GM19025 (cell line): Measurements from ENCODE around the gene CACNA2D3.

Experiments
- ATAC-seq: cut with Tn5 transposase; IDR thresholded peaks from one replicate; pipeline ENCODE4 v1.9.1; 2021; ENCODE audit warnings: mild to moderate bottlenecking, low read depth, moderate library complexity; ENCODE audit not compliant: unreplicated experiment

The CACNA2D3 gene

DNA sequence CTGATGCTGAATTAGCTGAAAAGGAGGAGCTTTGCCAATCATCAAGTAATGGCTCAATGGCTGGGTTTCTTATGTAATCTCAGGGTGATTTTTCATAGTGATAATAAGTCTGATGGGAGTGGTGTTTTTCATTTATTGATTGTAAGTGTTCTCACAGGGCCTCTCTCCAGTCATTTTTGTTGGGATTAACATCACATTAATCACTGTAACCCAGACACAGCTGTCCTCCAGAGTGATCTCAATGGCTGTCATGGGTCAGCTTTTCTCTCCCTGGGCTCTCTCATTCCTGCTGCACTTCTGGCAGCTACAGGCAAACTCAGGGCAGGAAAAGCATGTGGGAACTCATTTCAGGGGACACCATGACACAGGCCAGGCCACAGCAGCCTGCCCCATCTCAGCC, 642.6 kb downstream of the CACNA2D3 start:
- ATAC-seq = no peak

DNA sequence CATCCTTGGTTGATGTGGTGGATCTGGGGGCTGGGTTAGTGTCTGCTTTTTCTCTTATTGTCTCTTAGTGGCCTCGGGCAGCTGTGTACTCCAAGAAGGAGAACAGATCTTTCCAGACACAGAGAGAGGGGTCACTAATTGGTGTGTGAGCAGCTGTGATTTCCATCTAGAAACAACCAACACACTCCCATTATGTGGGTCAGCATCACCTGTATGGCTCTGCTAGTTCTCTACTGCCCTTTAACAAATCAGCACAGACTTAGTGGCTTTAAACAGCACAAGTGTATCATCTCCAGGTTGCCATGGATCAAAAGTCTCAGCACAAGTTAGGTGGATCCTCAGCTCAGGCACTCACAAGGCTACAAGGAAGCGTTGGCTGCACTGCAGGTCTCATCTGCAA, 648.7 kb downstream of the CACNA2D3 start:
- no peak for ATAC-seq

GRCh38 chr3:54772051-54772450, 649.7 kb downstream of the CACNA2D3 start:
- ATAC-seq = no peak

DNA sequence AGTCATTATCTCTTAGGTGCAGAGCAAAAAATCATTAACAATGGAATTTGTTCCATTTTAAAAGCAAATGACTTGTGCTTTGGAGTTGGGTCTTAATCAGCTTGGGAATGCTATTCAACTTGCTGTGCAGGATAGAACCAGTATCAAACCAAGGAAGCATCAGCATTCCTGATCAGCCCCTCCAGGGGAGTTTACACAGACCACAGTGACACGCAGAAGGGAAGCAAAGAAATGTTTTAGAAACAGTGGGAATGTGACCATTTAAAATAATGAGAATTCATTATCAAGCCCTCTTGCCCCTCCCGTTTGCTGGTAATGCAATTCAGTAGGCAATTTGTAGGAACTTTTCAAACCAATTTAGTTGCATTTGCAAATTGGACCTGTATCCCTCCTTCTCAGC, 650.4 kb downstream of the CACNA2D3 start:
- no peak for ATAC-seq

- no peak for ATAC-seq
Observed at GRCh38 chr3:54773271-54773670, 650.9 kb downstream of the CACNA2D3 start.

DNA sequence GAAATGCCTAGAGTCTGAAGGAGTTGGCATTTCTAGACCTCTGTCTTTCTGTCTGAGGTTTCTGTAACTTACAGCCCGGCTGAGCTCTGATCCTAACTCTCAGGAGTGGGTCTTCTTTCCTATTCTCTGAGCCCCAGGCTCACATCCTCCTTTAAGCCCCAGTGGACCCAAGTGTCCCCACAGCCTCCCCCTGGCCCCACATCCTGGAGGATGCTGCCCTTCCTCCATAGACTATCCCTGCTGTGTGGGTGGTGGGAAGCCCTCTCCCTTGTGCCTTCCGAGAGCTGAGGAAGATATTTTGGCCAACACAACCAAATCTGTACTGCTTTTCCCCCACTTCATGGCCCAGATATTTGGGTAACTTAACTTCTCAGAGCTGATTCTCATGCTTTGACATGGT, 654.2 kb downstream of the CACNA2D3 start:
- no peak for ATAC-seq

DNA sequence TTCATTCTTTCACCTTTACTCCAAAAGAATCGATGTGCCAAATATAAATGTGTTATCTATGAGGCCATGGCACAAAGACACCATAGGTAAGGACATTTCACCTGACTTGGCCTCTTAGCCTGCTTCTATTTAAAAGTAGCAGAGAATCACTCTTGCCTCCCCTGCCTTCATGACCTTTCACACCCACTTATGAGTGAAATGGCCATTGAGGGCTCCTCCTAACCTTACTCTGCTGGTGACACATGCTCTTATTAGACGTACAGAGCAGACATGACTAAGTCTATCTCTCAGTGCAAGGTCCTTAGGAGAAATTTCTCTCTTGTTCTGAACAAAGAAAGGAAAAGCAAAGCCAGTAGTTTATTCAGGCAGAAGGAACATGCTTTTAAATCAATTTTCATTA, 654.8 kb downstream of the CACNA2D3 start:
- ATAC-seq = no peak

DNA sequence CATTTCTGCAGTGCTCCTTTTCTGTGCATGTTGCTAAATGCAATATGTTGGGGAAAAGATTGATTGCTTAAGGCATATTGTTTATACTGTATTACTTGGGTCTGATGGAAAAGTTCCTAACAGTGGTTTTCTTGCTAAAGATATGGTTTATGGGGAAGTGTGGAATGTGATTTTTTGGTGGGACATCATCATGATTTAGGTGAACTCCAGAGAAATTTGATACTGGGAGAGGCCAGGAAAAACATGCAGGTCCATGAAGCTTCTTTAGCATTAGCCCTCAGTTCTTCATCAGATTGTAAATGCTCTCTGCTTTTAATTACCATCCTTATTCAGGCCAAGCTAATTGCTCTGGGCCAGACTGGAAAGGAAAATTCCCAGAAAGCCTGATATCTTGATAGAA, 658.0 kb downstream of the CACNA2D3 start:
- no peak for ATAC-seq

DNA sequence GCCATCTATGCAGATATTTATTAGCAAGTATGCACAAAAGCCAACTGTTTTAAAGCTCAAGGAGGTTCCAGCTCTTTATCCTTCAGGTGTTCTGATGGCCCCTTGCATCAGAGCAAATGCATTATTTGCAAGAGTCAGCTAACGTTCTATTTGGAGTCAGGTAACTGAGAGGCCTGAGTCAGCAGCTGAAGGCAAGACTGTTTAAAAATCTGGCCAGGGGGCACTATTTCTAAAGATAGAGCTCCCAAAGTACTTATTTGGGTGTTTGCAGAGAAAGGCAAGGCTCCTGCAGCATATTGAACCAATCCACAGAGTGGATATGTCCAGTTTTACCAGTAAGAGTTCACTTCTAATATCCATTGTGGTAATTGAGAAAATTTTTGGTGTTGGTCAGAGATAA, 659.4 kb downstream of the CACNA2D3 start:
- no peak for ATAC-seq

GRCh38 chr3:54783611-54784010, 661.3 kb downstream of the CACNA2D3 start:
- ATAC-seq = no peak

DNA sequence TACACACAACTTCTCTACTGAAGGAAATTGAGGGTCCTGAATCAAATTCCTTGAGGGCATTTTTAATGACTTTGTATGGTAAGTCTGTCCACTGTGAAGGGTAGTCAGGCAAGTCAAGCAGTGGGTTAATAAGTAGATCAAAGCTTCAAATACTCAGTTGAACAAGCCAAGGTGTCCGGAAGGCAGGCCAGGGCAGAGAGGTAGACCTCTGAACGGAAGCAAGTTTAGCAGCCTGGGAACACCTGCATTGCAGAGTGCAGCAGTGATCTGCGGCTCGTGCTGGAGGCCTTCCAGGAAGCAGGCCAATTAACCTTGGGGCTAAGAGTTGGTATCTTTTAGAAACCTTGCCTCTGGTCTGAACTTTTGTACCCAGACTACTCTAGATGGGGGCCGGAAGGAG, 661.7 kb downstream of the CACNA2D3 start:
- no peak for ATAC-seq

- no peak for ATAC-seq
Observed at GRCh38 chr3:54785976-54786375, 663.6 kb downstream of the CACNA2D3 start.

DNA sequence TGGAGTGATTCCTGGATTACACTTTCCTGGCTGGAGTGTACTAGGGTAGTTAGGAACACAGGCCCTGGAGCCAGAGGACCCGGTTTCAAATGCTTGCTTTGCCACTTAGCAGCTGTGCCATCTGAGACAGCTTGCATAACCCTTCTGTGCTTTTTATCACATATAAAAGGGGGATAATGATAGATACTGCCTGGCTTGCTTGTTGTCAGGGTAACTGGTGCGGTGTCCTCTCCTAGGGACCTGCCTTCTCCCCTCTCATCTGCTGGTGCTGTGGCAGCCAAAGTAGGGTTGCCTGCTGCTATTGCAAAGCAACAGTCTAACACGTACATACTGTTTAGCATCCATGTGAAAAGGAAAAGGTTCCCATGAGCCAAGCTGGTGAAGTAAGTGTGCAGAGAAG, 667.7 kb downstream of the CACNA2D3 start:
- ATAC-seq = no peak

DNA sequence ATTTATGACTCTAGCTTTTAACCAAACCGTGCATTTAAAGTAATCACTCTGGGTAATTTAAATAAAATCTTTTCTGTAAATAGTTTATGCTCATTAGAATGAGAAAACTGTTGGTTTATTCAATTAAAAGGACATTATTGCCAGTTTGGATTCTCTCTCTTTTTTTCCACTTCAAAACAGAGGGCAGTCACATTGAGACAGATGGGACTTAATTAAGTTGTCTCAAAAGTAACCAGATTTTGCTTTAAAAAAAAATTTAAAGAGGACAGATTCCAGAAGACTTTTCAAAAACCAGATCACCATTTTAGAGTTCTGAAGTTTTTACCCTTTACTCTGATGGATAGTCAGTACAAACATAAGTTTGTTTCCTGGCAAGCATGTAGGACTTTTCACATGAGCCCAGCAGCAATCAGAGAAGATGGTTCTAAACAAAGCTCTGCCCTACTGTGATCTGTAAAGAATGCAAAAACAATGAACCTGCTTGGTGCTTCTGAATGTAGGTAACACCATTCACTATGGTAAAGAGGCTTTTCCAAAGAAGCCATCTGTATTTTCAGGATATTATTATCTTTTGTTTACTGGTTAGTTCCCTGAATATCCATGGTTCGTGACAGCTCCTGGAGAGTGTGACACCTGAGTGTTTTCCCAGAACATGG, 669.3 kb downstream of the CACNA2D3 start:
- ATAC-seq = no peak

- no peak for ATAC-seq
Observed at GRCh38 chr3:54792584-54792983, 670.2 kb downstream of the CACNA2D3 start.

DNA sequence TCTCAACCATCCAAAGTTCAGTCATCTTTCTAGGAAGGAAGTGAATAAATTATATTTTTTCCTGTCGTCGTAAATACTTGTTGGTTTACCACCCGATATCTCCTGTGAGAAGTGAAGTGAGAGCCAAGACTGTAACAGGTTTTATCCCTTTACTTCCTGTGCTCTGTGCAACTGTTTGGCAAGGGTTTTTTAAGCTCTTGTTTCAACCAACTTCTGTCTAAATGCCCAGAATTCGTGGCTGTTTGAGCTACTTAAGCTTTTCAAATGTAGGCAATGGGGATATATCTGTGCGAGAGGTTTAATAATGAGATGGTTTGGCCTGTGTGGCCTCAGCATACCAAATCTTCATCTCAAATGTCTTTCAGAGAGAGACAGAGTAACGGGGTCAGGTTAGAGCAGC, 670.8 kb downstream of the CACNA2D3 start:
- ATAC-seq = no peak

- ATAC-seq = no peak
Observed at GRCh38 chr3:54797111-54797510, 674.8 kb downstream of the CACNA2D3 start.

- ATAC-seq = no peak
Observed at GRCh38 chr3:54800478-54800877, 678.1 kb downstream of the CACNA2D3 start.

- ATAC-seq = no peak
Observed at GRCh38 chr3:54801977-54802376, 679.6 kb downstream of the CACNA2D3 start.

GRCh38 chr3:54810401-54810800, 688.0 kb downstream of the CACNA2D3 start:
- ATAC-seq = no peak

DNA sequence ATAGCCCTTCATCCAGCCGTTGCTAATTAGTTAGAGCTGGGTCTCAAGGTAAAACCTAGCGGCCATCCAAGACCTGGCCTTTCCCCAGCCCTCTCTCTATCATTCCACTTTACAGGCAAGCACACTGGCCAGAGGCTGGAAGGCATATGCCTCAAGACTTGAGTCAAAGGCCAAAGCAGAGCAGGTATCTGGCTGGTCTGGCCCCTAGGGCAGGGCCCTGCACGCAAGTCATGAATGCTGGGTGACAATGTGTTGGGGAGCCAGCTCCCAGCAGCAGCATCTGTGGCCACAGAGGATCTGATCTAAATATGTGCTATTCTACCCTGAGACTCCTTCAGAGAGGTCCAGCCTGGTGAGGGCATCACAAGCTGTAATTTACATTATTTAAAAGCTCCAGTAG, 691.9 kb downstream of the CACNA2D3 start:
- no peak for ATAC-seq

GRCh38 chr3:54817628-54818027, 695.3 kb downstream of the CACNA2D3 start:
- ATAC-seq = no peak

GRCh38 chr3:54818486-54818885, 696.1 kb downstream of the CACNA2D3 start:
- ATAC-seq = no peak
